Neural cell (in vitro differentiated cells): Measurements from ENCODE around the gene AMBP.

Experiments
- EP300 ChIP-seq: fragments of 450-650 bp; conservative IDR thresholded peaks from 2 replicates; pipeline ENCODE4 v1.6.1; 2014; ENCODE audit warnings: antibody characterized with exemption, mild to moderate bottlenecking, moderate library complexity; ENCODE audit not compliant: poor library complexity, severe bottlenecking
- EZH2 ChIP-seq: fragments of 200-600, 300-800 bp; shearing (Covaris generic), sonication (generic); IDR thresholded peaks from 2 replicates; pipeline ENCODE4 v1.6.1; 2014; ENCODE audit warnings: antibody characterized with exemption, low read length, borderline replicate concordance, mild to moderate bottlenecking; ENCODE audit not compliant: insufficient read depth, poor library complexity, severe bottlenecking
- MXI1 ChIP-seq: fragments of 450-650 bp; conservative IDR thresholded peaks from 2 replicates; pipeline ENCODE4 v1.6.1; 2014; ENCODE audit warnings: antibody characterized with exemption, mild to moderate bottlenecking; ENCODE audit not compliant: poor library complexity, severe bottlenecking
- POLR2AphosphoS5 ChIP-seq: IDR thresholded peaks from 2 replicates; pipeline ENCODE4 v1.6.1; 2012
- RAD21 ChIP-seq: fragments of 450-650 bp; conservative IDR thresholded peaks from 2 replicates; pipeline ENCODE4 v1.6.1; 2014; ENCODE audit warnings: antibody characterized with exemption, mild to moderate bottlenecking, moderate library complexity
- TAF1 ChIP-seq: IDR thresholded peaks from 2 replicates; pipeline ENCODE4 v1.6.1; 2012; ENCODE audit warnings: low read depth
- TF ChIP-seq, protein P1 (sequence below): fragments of 450-650 bp; IDR thresholded peaks from 2 replicates; pipeline ENCODE4 v1.5.1; 2014; ENCODE audit warnings: antibody characterized with exemption, mild to moderate bottlenecking, moderate library complexity; ENCODE audit not compliant: poor library complexity, severe bottlenecking
- TF ChIP-seq, protein P2 (sequence below): IDR thresholded peaks from 2 replicates; pipeline ENCODE4 v1.6.1; 2012; ENCODE audit warnings: borderline replicate concordance

- TF ChIP-seq, protein P1, sequence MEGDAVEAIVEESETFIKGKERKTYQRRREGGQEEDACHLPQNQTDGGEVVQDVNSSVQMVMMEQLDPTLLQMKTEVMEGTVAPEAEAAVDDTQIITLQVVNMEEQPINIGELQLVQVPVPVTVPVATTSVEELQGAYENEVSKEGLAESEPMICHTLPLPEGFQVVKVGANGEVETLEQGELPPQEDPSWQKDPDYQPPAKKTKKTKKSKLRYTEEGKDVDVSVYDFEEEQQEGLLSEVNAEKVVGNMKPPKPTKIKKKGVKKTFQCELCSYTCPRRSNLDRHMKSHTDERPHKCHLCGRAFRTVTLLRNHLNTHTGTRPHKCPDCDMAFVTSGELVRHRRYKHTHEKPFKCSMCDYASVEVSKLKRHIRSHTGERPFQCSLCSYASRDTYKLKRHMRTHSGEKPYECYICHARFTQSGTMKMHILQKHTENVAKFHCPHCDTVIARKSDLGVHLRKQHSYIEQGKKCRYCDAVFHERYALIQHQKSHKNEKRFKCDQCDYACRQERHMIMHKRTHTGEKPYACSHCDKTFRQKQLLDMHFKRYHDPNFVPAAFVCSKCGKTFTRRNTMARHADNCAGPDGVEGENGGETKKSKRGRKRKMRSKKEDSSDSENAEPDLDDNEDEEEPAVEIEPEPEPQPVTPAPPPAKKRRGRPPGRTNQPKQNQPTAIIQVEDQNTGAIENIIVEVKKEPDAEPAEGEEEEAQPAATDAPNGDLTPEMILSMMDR: no peak
- TF ChIP-seq EZH2 (no peak), POLR2AphosphoS5 (no peak), RAD21 (no peak), MXI1 (no peak), EP300 (no peak), TAF1 (no peak)
- TF ChIP-seq, protein P2, sequence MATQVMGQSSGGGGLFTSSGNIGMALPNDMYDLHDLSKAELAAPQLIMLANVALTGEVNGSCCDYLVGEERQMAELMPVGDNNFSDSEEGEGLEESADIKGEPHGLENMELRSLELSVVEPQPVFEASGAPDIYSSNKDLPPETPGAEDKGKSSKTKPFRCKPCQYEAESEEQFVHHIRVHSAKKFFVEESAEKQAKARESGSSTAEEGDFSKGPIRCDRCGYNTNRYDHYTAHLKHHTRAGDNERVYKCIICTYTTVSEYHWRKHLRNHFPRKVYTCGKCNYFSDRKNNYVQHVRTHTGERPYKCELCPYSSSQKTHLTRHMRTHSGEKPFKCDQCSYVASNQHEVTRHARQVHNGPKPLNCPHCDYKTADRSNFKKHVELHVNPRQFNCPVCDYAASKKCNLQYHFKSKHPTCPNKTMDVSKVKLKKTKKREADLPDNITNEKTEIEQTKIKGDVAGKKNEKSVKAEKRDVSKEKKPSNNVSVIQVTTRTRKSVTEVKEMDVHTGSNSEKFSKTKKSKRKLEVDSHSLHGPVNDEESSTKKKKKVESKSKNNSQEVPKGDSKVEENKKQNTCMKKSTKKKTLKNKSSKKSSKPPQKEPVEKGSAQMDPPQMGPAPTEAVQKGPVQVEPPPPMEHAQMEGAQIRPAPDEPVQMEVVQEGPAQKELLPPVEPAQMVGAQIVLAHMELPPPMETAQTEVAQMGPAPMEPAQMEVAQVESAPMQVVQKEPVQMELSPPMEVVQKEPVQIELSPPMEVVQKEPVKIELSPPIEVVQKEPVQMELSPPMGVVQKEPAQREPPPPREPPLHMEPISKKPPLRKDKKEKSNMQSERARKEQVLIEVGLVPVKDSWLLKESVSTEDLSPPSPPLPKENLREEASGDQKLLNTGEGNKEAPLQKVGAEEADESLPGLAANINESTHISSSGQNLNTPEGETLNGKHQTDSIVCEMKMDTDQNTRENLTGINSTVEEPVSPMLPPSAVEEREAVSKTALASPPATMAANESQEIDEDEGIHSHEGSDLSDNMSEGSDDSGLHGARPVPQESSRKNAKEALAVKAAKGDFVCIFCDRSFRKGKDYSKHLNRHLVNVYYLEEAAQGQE: no peak
Observed at GRCh38 chr9:114121227-114122135, 43.4 kb upstream of the AMBP start.
